SK-N-MC (cell line): Measurements from ENCODE around the gene GDNF.

Experiments used
- EZH2 ChIP-seq: fragments of 200-600 bp; sonication (generic); IDR thresholded peaks from one replicate; pipeline ENCODE4 v1.6.1; 2017; ENCODE audit warnings: antibody characterized with exemption
- POLR2AphosphoS5 ChIP-seq: IDR thresholded peaks from 2 replicates; pipeline ENCODE4 v1.6.1; 2012; ENCODE audit warnings: mild to moderate bottlenecking, low read depth, low read length, borderline replicate concordance

GRCh38 chr5:37776826-37777225 is 63.0 kb downstream of the GDNF start:
- no peak for TF ChIP-seq POLR2AphosphoS5
- TF ChIP-seq EZH2, result no peak
